Activated effector memory CD4-positive, alpha-beta T cell treated with Interleukin-2 at 50 U/mL for 16 hours (primary cell): ENCODE measurements around the gene UNC93B1.
A peak's percentile ranks its signal among the peaks of the same experiment; 100 is the strongest.
"Not testable (repeated sequence)": the region's sequence is repeated elsewhere in the genome, so short reads cannot be mapped to it uniquely, and the experiment has no call there.

Source experiments
- DNase-seq: peaks from one replicate; pipeline ENCODE4 v3.0.0-alpha.2; 2020

The UNC93B1 gene

GRCh38 chr11:67982255-67982857 lies 21.5 kb downstream of the UNC93B1 start:
- DNase-seq = not testable (repeated sequence)

- DNase-seq = not testable (repeated sequence)
Measured at GRCh38 chr11:67981226-67981625, 22.7 kb downstream of the UNC93B1 start.

- not testable (repeated sequence) for DNase-seq
Measured at GRCh38 chr11:67978766-67979418, 25.0 kb downstream of the UNC93B1 start.

- DNase-seq = not testable (repeated sequence)
Measured at GRCh38 chr11:67974746-67975145, 29.2 kb downstream of the UNC93B1 start.

GRCh38 chr11:67965830-67966348 lies 38.0 kb downstream of the UNC93B1 start:
- not testable (repeated sequence) for DNase-seq

GRCh38 chr11:67964746-67965145 lies 39.2 kb downstream of the UNC93B1 start:
- not testable (repeated sequence) for DNase-seq

- not testable (repeated sequence) for DNase-seq
Measured at GRCh38 chr11:67963879-67964278, 40.0 kb downstream of the UNC93B1 start.

- not testable (repeated sequence) for DNase-seq
Measured at GRCh38 chr11:67963217-67963616, 40.7 kb downstream of the UNC93B1 start.

- DNase-seq = not testable (repeated sequence)
Measured at GRCh38 chr11:67956236-67956635, 47.7 kb downstream of the UNC93B1 start.

- DNase-seq = peak; percentile 68
Measured at GRCh38 chr11:67955461-67956007, 48.4 kb downstream of the UNC93B1 start.

- DNase-seq = not testable (repeated sequence)
Measured at GRCh38 chr11:67954971-67955370, 48.9 kb downstream of the UNC93B1 start.

- not testable (repeated sequence) for DNase-seq
Measured at GRCh38 chr11:67954251-67954650, 49.6 kb downstream of the UNC93B1 start.

- DNase-seq = not testable (repeated sequence)
Measured at GRCh38 chr11:67950705-67951104, 53.2 kb downstream of the UNC93B1 start.

- not testable (repeated sequence) for DNase-seq
Measured at GRCh38 chr11:67947785-67948184, 56.1 kb downstream of the UNC93B1 start.

- DNase-seq = not testable (repeated sequence)
Measured at GRCh38 chr11:67946403-67946802, 57.5 kb downstream of the UNC93B1 start.

- DNase-seq = not testable (repeated sequence)
Measured at GRCh38 chr11:67943406-67943805, 60.5 kb downstream of the UNC93B1 start.
